Activated effector memory CD4-positive, alpha-beta T cell treated with Interleukin-2 at 50 U/mL for 16 hours (primary cell): ENCODE measurements around the gene OPTC.
"Not testable (repeated sequence)": the region's sequence is repeated elsewhere in the genome, so short reads cannot be mapped to it uniquely, and the experiment has no call there.

Source experiments
- DNase-seq: peaks from one replicate; pipeline ENCODE4 v3.0.0-alpha.2; 2020

The OPTC gene

GRCh38 chr1:203492748-203493130 is 1.2 kb upstream of the OPTC start:
- DNase-seq = no peak

- no peak for DNase-seq
Measured at GRCh38 chr1:203495845-203496244, 1.9 kb downstream of the OPTC start.

- no peak for DNase-seq
Measured at GRCh38 chr1:203497269-203497777, 3.4 kb downstream of the OPTC start.

GRCh38 chr1:203499643-203500278 is 5.8 kb downstream of the OPTC start:
- DNase-seq = no peak

- no peak for DNase-seq
Measured at GRCh38 chr1:203500279-203500678, 6.3 kb downstream of the OPTC start.

GRCh38 chr1:203503836-203504235 is 9.9 kb downstream of the OPTC start:
- DNase-seq = no peak

GRCh38 chr1:203504400-203505250 is 10.7 kb downstream of the OPTC start:
- DNase-seq = peak; percentile 48

GRCh38 chr1:203505526-203506204 is 11.7 kb downstream of the OPTC start:
- DNase-seq = no peak

GRCh38 chr1:203506858-203507626 is 13.1 kb downstream of the OPTC start:
- DNase-seq = no peak

- no peak for DNase-seq
Measured at GRCh38 chr1:203507759-203508158, 13.8 kb downstream of the OPTC start.

GRCh38 chr1:203508463-203509073 is 14.6 kb downstream of the OPTC start:
- DNase-seq = no peak

- no peak for DNase-seq
Measured at GRCh38 chr1:203509135-203509534, 15.2 kb downstream of the OPTC start.

- no peak for DNase-seq
Measured at GRCh38 chr1:203511513-203511912, 17.6 kb downstream of the OPTC start.

GRCh38 chr1:203511930-203512329 is 18.0 kb downstream of the OPTC start:
- DNase-seq = no peak

GRCh38 chr1:203512517-203512847 is 18.5 kb downstream of the OPTC start:
- no peak for DNase-seq

GRCh38 chr1:203512848-203513584 is 19.1 kb downstream of the OPTC start:
- DNase-seq = no peak

GRCh38 chr1:203513585-203514031 is 19.7 kb downstream of the OPTC start:
- DNase-seq = no peak

- DNase-seq = no peak
Measured at GRCh38 chr1:203516184-203516583, 22.2 kb downstream of the OPTC start.

- no peak for DNase-seq
Measured at GRCh38 chr1:203516906-203517305, 23.0 kb downstream of the OPTC start.

- DNase-seq = no peak
Measured at GRCh38 chr1:203517426-203518110, 23.6 kb downstream of the OPTC start.

GRCh38 chr1:203518139-203518538 is 24.2 kb downstream of the OPTC start:
- not testable (repeated sequence) for DNase-seq
